T-cell (primary cell): ENCODE measurements around the gene MTREX. TPM values are rescaled to one million over a fixed set of nuclear protein-coding genes. Genes with fewer than 3 reads are reported as not detected.

ENCODE experiments used
- ATAC-seq, 4 experiments: fragments of 200-7000 bp in 3 of 4; fragments of 150-1000 bp in 1 of 4; cut with Tn5 transposase; replicated peaks in 1 of 4; 1 replicate in 3 of 4; 2 replicates in 1 of 4; pipeline ENCODE4 v1.10.0; 2021; ENCODE audit warnings: moderate library complexity in 3 of 4, mild to moderate bottlenecking in 2 of 4, moderate number of reproducible peaks in 1 of 4
- CTCF ChIA-PET, 2 donors: fragments of 300-600 bp; sonication (Branson Sonifier 250); formaldehyde crosslinking; loops; one replicate each; lab custom pipeline; 2022; ENCODE audit warnings: antibody characterized with exemption in 2 of 2; lab: Charles Lee
- POLR2A ChIA-PET, 2 donors: fragments of 300-600 bp; sonication (Branson Sonifier 250); formaldehyde crosslinking; loops; one replicate each; lab custom pipeline; 2022; ENCODE audit warnings: antibody characterized with exemption in 2 of 2; lab: Charles Lee
- DNase-seq, 35 experiments: peaks; one replicate each; pipeline versions ENCODE4 v3.0.0 to v3.0.0-alpha.2; 2013 to 2023
- H3K27ac ChIP-seq: one replicate; pipeline ENCODE4 v1.5.1; 2013; ENCODE audit warnings: low read length
- H3K27me3 ChIP-seq, 2 experiments: replicated peaks in 1 of 2; 1 replicate in 1 of 2; 2 replicates in 1 of 2; pipeline versions ENCODE4 v1.6.1 to v1.7.0; 2013; ENCODE audit warnings: low read length in 1 of 2, mixed read lengths in 1 of 2; ENCODE audit not compliant: control insufficient read depth in 2 of 2, insufficient read depth in 2 of 2; ENCODE audit errors: extremely low read depth in 1 of 2
- H3K36me3 ChIP-seq, 2 donors: 1 replicate in 1 of 2; 2 replicates in 1 of 2; pipeline versions ENCODE4 v1.6.1 to v1.7.0; 2013; ENCODE audit warnings: low read length in 1 of 2; ENCODE audit not compliant: control insufficient read depth in 2 of 2, insufficient read depth in 1 of 2; ENCODE audit errors: extremely low read depth in 1 of 2
- H3K4me1 ChIP-seq, 2 experiments: 1 replicate in 1 of 2; 2 replicates in 1 of 2; pipeline versions ENCODE4 v1.6.1 to v1.7.0; 2013; ENCODE audit warnings: low read length in 2 of 2, mixed read lengths in 1 of 2; ENCODE audit not compliant: insufficient read depth in 2 of 2, control insufficient read depth in 1 of 2; ENCODE audit errors: extremely low read depth in 1 of 2
- H3K4me3 ChIP-seq, 2 donors: 1 replicate in 1 of 2; 2 replicates in 1 of 2; pipeline versions ENCODE4 v1.5.1 to v1.7.0; 2013; ENCODE audit warnings: mild to moderate bottlenecking in 2 of 2, low read length in 1 of 2, moderate library complexity in 1 of 2; ENCODE audit not compliant: control insufficient read depth in 1 of 2; ENCODE audit errors: extremely low read depth in 1 of 2
- H3K9me3 ChIP-seq: 2 replicates; pipeline ENCODE4 v1.7.0; 2013
- H3K27ac Mint-ChIP-seq, 2 donors: one replicate each; pipeline ENCODE4 v1.8.0; 2020 to 2021; ENCODE audit warnings: mild to moderate bottlenecking in 2 of 2, mixed read lengths in 2 of 2
- H3K27me3 Mint-ChIP-seq, 2 donors: one replicate each; pipeline ENCODE4 v1.8.0; 2021 to 2022; ENCODE audit warnings: mixed read lengths in 2 of 2
- H3K36me3 Mint-ChIP-seq: one replicate; pipeline ENCODE4 v1.8.0; 2021; ENCODE audit warnings: mixed read lengths
- H3K4me1 Mint-ChIP-seq, 3 donors: one replicate each; pipeline ENCODE4 v1.8.0; 2020 to 2022; ENCODE audit warnings: mixed read lengths in 3 of 3, mild to moderate bottlenecking in 1 of 3
- H3K4me3 Mint-ChIP-seq, 3 donors: one replicate each; pipeline ENCODE4 v1.8.0; 2020 to 2022; ENCODE audit warnings: mild to moderate bottlenecking in 3 of 3, mixed read lengths in 3 of 3, moderate library complexity in 3 of 3
- H3K9me3 Mint-ChIP-seq, 3 donors: one replicate each; pipeline ENCODE4 v1.8.0; 2020 to 2022; ENCODE audit warnings: mixed read lengths in 3 of 3
- WGBS: methylation state at CpG from one replicate; pipeline ENCODE4 v1.1.5; 2013; ENCODE audit warnings: missing lambda C conversion rate; ENCODE audit not compliant: insufficient coverage; 5-methylcytosine and 5-hydroxymethylcytosine counted together
- total RNA-seq, 35 experiments: library from RNA in 6 of 35; stranded (reverse) in 6 of 35; fragments of 120-200 nt in 1 of 35; gene quantifications; one replicate each; pipeline versions ENCODE4 v1.2.1 to v1.2.4 and lab custom pipeline; 2013 to 2026

MTREX gene
- total RNA-seq, 5 donors from 2014 or later (not counting 1 experiment from before 2014, with no cell fraction given), result 60.2 to 75.1 (median 62.0) TPM

- no peak overlapping the region for H3K27ac ChIP-seq
- ChIA-PET POLR2A (no interaction called here), CTCF (interaction anchor here in 1 of 2 donors (0.6 kb wide), 1 partner anchor 434 kb away, joined by 5 read pairs; no protein-coding TSS in a partner anchor)
- WGBS, result no CpG with 5 or more reads among the region's 2 CpGs
- no peak overlapping the region for H3K27ac Mint-ChIP-seq
- H3K27me3 Mint-ChIP-seq, result no peaks in the 10 kb centered on the region
- H3K4me3 ChIP-seq, result no peak overlapping the region
- H3K4me1 Mint-ChIP-seq, result peaks cover 7 to 11% (median 11%) of the 10 kb centered on the region in 3 donors
- no peak for DNase-seq
- no peaks in the 10 kb centered on the region for H3K4me1 ChIP-seq
- H3K36me3 Mint-ChIP-seq, result peaks cover 79% of the 10 kb centered on the region
- H3K36me3 ChIP-seq, result peaks cover 16 to 41% of the 10 kb centered on the region in 2 donors
- H3K4me3 Mint-ChIP-seq, result no peak overlapping the region
- H3K9me3 Mint-ChIP-seq, result peaks cover 4 to 12% (median 5%) of the 10 kb centered on the region in 3 donors
- H3K27me3 ChIP-seq, result no peaks in the 10 kb centered on the region
- no peaks in the 10 kb centered on the region for H3K9me3 ChIP-seq
- ATAC-seq, result no peak
Observed at GRCh38 chr5:55387865-55388264, 80.1 kb downstream of the MTREX start.

- Histone ChIP-seq H3K4me3 (no peak overlapping the region), H3K27me3 (no peaks in the 10 kb centered on the region), H3K9me3 (no peaks in the 10 kb centered on the region), H3K4me1 (no peaks in the 10 kb centered on the region), H3K27ac (no peak overlapping the region), H3K36me3 (peaks cover 16 to 35% of the 10 kb centered on the region in 2 donors)
- Mint-ChIP-seq H3K36me3 (peaks cover 67% of the 10 kb centered on the region), H3K4me1 (peaks cover 4 to 11% (median 5%) of the 10 kb centered on the region in 3 donors), H3K9me3 (no peaks in the 10 kb centered on the region), H3K27ac (no peak overlapping the region), H3K27me3 (no peaks in the 10 kb centered on the region), H3K4me3 (no peak overlapping the region)
- DNase-seq (no peak), ATAC-seq (no peak)
- CTCF ChIA-PET, result interaction anchor here in 1 of 2 donors (0.7 kb wide), 1 partner anchor 45 kb away, joined by 4 read pairs; no protein-coding TSS in a partner anchor
- 100% methylated on average over 2 of the region's 2 CpGs for WGBS
- POLR2A ChIA-PET, result no interaction called here
Observed at GRCh38 chr5:55391707-55392106, 83.9 kb downstream of the MTREX start.

- Mint-ChIP-seq H3K36me3 (peaks cover 70% of the 10 kb centered on the region), H3K4me1 (peaks cover 4 to 11% (median 5%) of the 10 kb centered on the region in 3 donors)
Observed at GRCh38 chr5:55392669-55393068, 84.9 kb downstream of the MTREX start.

GRCh38 chr5:55393501-55394175 lies 85.8 kb downstream of the MTREX start:
- Mint-ChIP-seq H3K27me3 (no peaks in the 10 kb centered on the region), H3K27ac (no peak overlapping the region), H3K9me3 (no peaks in the 10 kb centered on the region), H3K4me3 (no peak overlapping the region), H3K4me1 (peaks cover 4 to 11% (median 5%) of the 10 kb centered on the region in 3 donors), H3K36me3 (peaks cover 61% of the 10 kb centered on the region)
- Histone ChIP-seq H3K4me3 (no peak overlapping the region), H3K27me3 (no peaks in the 10 kb centered on the region), H3K27ac (no peak overlapping the region), H3K4me1 (no peaks in the 10 kb centered on the region), H3K36me3 (peaks cover 12 to 39% of the 10 kb centered on the region in 2 donors), H3K9me3 (no peaks in the 10 kb centered on the region)
- ATAC-seq, result no peak
- ChIA-PET POLR2A (no interaction called here), CTCF (interaction anchor here (0.6 to 0.8 kb wide), 2 partner anchors 12 to 411 kb away, joined by 3 read pairs; no protein-coding TSS in a partner anchor)
- DNase-seq, result no peak
- WGBS, result no CpG with 5 or more reads among the region's 2 CpGs

More at GRCh38 chr5:55392669-55393068, 84.9 kb downstream of the MTREX start:
- H3K36me3 ChIP-seq, result peaks cover 12 to 35% of the 10 kb centered on the region in 2 donors
- H3K27ac ChIP-seq, result no peak overlapping the region
- no CpG with 5 or more reads among the region's 1 CpG for WGBS
- no peak overlapping the region for H3K4me3 Mint-ChIP-seq
- no peaks in the 10 kb centered on the region for H3K9me3 ChIP-seq
- H3K27me3 ChIP-seq, result no peaks in the 10 kb centered on the region
- CTCF ChIA-PET, result interaction anchor here (0.7 to 0.8 kb wide), 2 partner anchors 13 to 555 kb away, joined by 3 to 6 read pairs; no protein-coding TSS in a partner anchor
- POLR2A ChIA-PET, result interaction anchor here in 1 of 2 donors (0.6 kb wide), 1 partner anchor 90 kb away, joined by 4 read pairs; no protein-coding TSS in a partner anchor
- no peak overlapping the region for H3K27ac Mint-ChIP-seq
- H3K4me1 ChIP-seq, result no peaks in the 10 kb centered on the region
- no peaks in the 10 kb centered on the region for H3K9me3 Mint-ChIP-seq
- ATAC-seq, result no peak
- no peak overlapping the region for H3K4me3 ChIP-seq
- DNase-seq, result no peak
- no peaks in the 10 kb centered on the region for H3K27me3 Mint-ChIP-seq

- Histone ChIP-seq H3K4me1 (no peaks in the 10 kb centered on the region), H3K27me3 (no peaks in the 10 kb centered on the region), H3K36me3 (peaks cover 4 to 70% of the 10 kb centered on the region in 2 donors), H3K27ac (no peak overlapping the region), H3K9me3 (no peaks in the 10 kb centered on the region), H3K4me3 (no peak overlapping the region)
- Mint-ChIP-seq H3K27me3 (no peaks in the 10 kb centered on the region), H3K36me3 (peaks cover 50% of the 10 kb centered on the region), H3K27ac (no peak overlapping the region), H3K4me3 (no peak overlapping the region), H3K9me3 (no peaks in the 10 kb centered on the region), H3K4me1 (no peaks in the 10 kb centered on the region)
- WGBS, result no CpG with 5 or more reads among the region's 2 CpGs
- DNase-seq (no peak), ATAC-seq (no peak)
- POLR2A ChIA-PET, result interaction anchor here (0.6 to 1.0 kb wide), 2 partner anchors 289 to 692 kb away, joined by 3 read pairs; no protein-coding TSS in a partner anchor
- CTCF ChIA-PET, result interaction anchor here (0.7 to 1.3 kb wide), 2 partner anchors 272 to 289 kb away, joined by 3 to 6 read pairs; no protein-coding TSS in a partner anchor
Observed at GRCh38 chr5:55402199-55402598, 94.4 kb downstream of the MTREX start.

GRCh38 chr5:55406292-55406691 lies 98.5 kb downstream of the MTREX start:
- Mint-ChIP-seq H3K27me3 (no peaks in the 10 kb centered on the region), H3K9me3 (no peaks in the 10 kb centered on the region), H3K36me3 (peaks cover 53% of the 10 kb centered on the region), H3K4me1 (peaks cover 0 to 6% (median 5%) of the 10 kb centered on the region in 3 donors), H3K4me3 (no peak overlapping the region), H3K27ac (no peak overlapping the region)
- H3K4me1 ChIP-seq, result no peaks in the 10 kb centered on the region
- H3K27ac ChIP-seq, result no peak overlapping the region
- H3K36me3 ChIP-seq, result peaks cover 9 to 63% of the 10 kb centered on the region in 2 donors
- no peak overlapping the region for H3K4me3 ChIP-seq
- H3K9me3 ChIP-seq, result no peaks in the 10 kb centered on the region
- no peaks in the 10 kb centered on the region for H3K27me3 ChIP-seq
- DNase-seq (no peak), ATAC-seq (no peak)
- CTCF ChIA-PET, result interaction anchor here (0.6 to 3.4 kb wide), 5 partner anchors 13 to 286 kb away, joined by 3 to 12 read pairs (median 4); no protein-coding TSS in a partner anchor
- POLR2A ChIA-PET, result interaction anchor here in 1 of 2 donors (0.7 kb wide), 1 partner anchor 60 kb away, joined by 3 read pairs; no protein-coding TSS in a partner anchor
- no CpG with 5 or more reads among the region's 2 CpGs for WGBS
